GM18951 (cell line): ENCODE measurements around the gene BUD23.

ENCODE experiments used
- POLR2A ChIP-seq: IDR thresholded peaks from 4 replicates; pipeline ENCODE4 v1.6.1; 2011; ENCODE audit warnings: mild to moderate bottlenecking; ENCODE audit not compliant: insufficient read length, insufficient read depth; ENCODE audit errors: extremely low read depth
- in situ Hi-C: fragments of 300-500 bp; cut with MboI; formaldehyde crosslinking; loops from one replicate; pipeline ENCODE4 v1.12.0; 2022; ENCODE audit warnings: low sequenced_read_pairs, mixed read lengths, inconsistent platforms; ENCODE audit not compliant: unreplicated experiment

The BUD23 gene

GRCh38 chr7:73701357-73701995 lies 18.1 kb downstream of the BUD23 start:
- no peak for TF ChIP-seq POLR2A
- in situ Hi-C loops: no loop called here

- TF ChIP-seq POLR2A: no peak
- in situ Hi-C loops: no loop called here
These were observed 18.8 kb downstream of the BUD23 start for GRCh38 chr7:73702226-73702625.

- no peak for TF ChIP-seq POLR2A
- in situ Hi-C loops: no loop called here
These were observed 19.3 kb downstream of the BUD23 start for GRCh38 chr7:73702665-73703064.

- in situ Hi-C loops: no loop called here
These were observed 19.8 kb downstream of the BUD23 start for GRCh38 chr7:73703225-73703624.

DNA sequence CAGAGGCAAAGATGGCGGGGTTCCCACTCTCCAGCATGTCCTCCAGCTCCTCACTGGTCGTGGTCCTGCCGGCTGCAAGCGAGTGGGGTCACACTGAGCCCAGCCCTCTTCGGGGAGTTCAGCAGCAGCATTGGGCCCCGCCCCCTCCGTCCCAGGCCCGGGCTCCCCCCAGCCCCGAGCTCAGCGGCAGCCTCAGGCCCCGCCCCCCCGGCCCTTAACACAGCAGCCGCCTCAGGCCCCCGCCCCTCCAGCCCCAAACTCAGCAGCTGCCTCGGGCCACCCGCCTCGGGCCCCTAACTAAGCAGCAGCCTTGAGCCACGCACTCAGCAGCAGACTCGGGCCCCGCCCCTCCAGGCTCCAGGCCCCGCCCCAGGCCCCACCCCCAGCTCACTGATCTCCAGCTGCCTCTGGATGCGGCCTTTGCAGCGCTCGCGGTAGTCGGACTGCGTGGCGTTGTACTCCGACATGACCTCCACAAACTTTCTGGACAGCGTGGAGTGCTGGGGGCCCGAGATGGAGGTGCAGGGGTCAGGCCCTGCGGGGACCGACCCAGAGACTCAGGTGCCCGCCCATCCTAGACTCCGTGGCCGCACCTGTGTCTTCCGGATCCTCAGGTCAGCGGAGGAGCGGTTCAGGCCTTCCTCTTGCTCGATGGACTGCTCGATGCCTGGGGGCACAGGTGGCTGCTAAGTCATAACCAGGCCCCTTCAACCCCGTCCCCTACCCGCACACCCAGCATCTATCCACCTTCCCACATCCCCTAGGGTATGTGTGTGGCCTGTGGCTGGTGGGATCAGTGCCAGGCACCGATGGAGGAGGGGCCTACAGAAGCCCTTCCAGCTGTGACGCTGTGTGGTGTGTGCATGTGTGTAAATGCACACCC lies 20.6 kb downstream of the BUD23 start:
- in situ Hi-C loops: no loop called here
- TF ChIP-seq POLR2A: no peak

More at GRCh38 chr7:73703225-73703624, 19.8 kb downstream of the BUD23 start:
- no peak for TF ChIP-seq POLR2A

GRCh38 chr7:73704640-73705550 lies 21.5 kb downstream of the BUD23 start:
- in situ Hi-C loops: no loop called here
- no peak for TF ChIP-seq POLR2A

GRCh38 chr7:73705551-73705920 lies 22.1 kb downstream of the BUD23 start:
- in situ Hi-C loops: no loop called here
- TF ChIP-seq POLR2A: no peak

DNA sequence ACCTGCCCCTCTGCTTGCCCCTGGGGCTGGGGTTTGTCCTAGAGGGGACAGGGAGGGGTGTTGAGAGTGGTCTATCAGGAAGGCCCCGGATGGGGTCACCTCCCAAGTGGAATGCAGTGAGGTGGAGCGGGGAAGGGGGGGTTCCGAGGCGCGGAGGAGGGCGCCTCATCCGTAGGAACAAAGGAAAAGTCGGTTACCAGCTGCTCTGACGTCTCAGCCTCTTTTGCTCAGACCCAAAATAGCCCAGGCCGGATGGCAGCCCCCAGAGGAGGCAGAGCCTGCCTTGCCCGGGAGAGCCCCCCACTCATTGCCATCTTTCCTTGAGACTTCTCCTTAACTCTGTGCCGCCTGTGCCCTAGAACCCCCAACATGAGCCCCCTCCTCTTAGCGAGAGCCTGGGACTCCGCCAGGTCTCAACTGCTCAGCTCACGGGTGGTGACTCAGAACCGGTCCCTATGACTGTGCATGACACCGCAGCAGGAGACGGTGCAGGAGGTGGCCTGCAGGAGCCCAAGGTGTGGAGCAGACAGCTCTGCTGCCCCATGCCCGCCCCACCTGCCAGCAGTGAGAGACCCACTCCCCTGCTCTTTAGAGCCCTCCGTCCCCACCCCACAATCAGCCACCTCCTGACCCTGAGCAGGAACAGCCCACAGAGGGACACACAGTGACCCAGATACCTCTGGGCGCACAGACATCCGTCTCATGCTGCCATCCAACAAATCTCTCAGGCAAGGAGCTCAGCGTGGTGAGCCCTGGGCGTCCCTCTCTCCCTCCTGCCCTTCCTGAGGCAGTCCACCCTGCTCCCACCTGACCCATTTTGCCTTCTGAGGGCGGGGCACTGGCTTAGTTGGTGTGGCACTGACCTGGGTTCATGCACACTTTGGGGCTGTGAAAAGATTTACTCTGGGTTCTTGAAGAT lies 23.0 kb downstream of the BUD23 start:
- TF ChIP-seq POLR2A: no peak
- in situ Hi-C loops: no loop called here

DNA sequence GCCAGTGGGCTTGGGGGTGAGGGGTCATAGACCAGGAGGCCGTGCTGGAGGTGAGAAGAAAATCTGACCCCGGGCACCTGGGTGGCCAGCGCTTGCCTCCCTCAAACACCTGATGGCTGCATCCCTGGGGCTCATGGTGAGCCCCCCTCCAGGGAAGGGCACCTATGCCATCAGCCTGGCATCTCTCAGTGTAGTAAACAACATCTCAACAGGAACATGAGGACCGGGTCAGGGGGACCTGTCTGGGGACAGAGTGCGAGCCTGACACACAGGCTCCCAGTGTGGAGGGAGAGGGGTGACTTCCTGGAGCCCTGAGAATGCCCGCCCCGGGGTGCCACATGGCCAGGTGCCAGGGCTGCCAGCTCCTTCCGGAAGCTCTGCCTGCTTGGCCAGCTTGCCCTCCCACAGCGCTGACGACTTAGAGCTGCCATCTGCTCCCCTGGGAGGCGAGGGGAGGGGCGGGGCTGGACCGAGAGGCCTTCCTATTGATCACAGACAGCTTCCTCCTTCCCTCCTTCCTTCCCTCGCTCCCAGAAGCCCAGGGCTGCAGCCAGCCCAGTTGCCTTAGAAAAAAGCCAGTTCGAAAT lies 23.7 kb downstream of the BUD23 start:
- no peak for TF ChIP-seq POLR2A
- in situ Hi-C loops: no loop called here

DNA sequence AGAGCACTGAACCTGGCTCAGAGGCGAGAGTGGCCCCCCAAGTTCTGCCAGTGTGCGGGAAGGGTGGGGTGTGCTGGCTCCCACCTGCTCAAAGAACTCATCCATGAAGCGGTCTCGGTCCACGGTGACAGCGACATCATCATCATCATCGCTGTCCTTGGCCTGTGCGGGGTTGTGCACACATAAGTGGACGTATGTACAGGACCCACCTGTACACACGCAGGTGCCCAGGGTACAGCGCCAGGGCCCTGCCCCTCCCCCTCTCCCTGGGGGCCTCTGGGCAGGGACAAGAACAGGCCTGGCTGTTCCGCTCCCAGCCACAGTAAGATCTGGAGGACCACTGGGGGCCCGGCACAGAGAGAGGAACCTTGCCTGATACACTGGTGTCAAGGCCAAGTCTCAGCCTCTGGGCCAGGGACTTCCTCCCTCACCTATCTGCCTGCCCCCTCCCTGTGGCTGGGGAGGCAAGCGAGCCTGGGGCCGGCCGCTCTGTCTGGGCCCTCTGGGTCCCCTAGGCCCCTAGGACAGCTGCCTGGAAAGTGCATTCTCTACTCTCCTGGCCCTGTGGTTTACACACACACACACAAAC lies 25.7 kb downstream of the BUD23 start:
- no peak for TF ChIP-seq POLR2A

GRCh38 chr7:73712773-73713172 lies 29.4 kb downstream of the BUD23 start:
- in situ Hi-C loops: loop anchor here (10.0 kb wide), 1 partner anchor 108 kb away; no protein-coding TSS in a partner anchor
- TF ChIP-seq POLR2A: no peak

More for the DNA sequence above, 25.7 kb downstream of the BUD23 start:
- in situ Hi-C loops: no loop called here

DNA sequence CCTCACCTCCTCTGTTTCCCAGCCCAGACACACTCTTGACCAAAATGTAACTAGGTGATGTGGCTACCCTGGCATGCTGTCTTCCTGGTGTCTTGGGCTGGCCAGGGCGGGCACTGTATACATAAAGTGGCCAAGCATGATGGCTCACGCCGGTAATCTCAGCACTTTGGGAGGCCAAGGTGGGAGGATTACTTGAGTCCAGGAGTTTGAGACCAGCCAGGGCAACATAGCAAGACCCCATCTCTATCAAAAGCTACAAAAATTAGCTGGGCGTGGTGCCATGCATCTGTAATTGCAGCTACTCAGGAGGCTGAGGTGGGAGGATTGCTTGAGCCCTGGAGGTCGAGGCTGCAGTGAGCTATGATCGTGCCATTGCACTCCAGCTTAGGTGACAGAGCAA lies 29.9 kb downstream of the BUD23 start:
- in situ Hi-C loops: loop anchor here (10.0 kb wide), 1 partner anchor 109 kb away; no protein-coding TSS in a partner anchor
